T-helper 9 cell (primary cell): ENCODE measurements around the gene AQP12B.
"Not testable (repeated sequence)": the region's sequence is repeated elsewhere in the genome, so short reads cannot be mapped to it uniquely, and the experiment has no call there.

Experiments
- DNase-seq: peaks from one replicate; pipeline ENCODE4 v3.0.0-alpha.2; 2020

The AQP12B gene

GRCh38 chr2:240701091-240701735 lies 18.5 kb upstream of the AQP12B start:
- DNase-seq, result no peak

- DNase-seq, result not testable (repeated sequence)
These were observed 17.9 kb upstream of the AQP12B start for GRCh38 chr2:240700616-240701015.

DNA sequence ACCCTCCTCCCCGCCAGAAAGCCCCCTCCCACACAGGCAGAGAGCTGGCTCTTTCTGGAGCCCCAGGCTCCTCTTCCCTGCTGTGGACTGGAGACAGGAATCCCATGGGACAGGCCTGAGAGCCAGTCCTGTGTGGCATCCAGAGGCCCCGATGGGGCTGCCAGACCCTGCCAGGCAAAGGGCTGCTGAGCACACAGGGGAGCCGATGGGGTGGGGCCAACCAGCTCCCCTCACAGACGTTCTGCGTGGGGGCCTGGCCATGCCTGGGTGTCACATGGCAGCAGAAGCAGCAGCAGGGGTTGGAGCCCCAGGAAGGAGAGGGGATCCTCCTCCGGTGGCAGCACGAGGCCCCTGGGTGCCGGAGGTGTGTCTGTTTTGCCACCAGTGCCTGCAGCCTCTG lies 17.1 kb upstream of the AQP12B start:
- not testable (repeated sequence) for DNase-seq

DNA sequence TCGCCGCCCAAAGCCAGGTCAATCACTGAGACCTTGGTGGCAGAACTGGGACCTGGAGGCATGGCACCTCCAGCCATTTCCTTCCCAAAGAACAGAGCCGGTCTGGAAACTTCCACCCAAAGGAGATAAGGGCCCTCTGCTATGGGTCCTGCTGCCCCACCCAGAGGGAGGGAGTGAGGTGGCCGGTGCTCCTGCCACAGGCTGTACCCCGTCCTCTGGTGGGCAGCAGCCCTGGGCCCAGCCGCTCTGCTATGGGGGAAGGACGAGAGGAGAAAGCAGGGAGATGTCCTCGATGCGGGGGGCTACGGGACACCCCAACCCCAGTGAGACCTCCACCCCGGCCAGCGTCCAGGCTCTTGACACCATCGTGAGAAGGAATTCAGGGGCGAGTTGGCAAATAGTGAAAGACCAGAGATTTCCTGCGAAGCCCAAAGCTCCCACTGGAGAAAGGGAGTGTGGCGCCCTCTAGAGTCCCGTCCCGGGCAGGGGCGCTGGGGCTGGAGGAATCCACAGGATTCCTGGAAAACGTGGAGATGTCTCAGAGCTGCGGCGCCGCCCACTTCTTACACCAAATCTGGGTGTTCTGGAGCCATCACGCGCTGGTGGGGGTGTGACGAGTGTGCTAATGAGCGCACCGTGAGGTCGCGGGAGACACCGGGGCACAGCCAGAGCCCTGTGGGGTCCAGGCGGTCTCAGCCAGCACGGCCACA lies 16.3 kb upstream of the AQP12B start:
- DNase-seq, result not testable (repeated sequence)

- DNase-seq, result not testable (repeated sequence)
These were observed 13.8 kb upstream of the AQP12B start for GRCh38 chr2:240696469-240696868.

- not testable (repeated sequence) for DNase-seq
These were observed 12.9 kb upstream of the AQP12B start for GRCh38 chr2:240695593-240695992.

DNA sequence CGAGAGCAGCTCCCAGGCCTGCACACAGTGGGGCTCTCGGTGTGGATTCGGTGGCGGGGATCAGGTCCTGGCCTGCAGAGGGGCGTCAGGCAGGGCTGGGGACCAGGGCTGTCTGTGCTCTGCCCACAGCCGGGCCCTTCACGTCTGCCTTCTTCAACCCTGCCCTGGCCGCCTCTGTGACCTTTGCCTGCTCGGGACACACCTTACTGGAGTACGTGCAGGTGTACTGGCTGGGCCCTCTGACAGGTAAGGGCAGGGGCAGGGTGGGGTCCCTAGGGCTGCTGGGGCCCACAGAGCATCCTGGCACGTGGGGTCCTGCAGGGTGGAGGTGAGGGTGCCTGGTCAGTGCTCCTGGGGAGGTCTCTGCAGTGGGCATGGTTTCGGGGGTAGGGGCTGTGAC lies 11.6 kb upstream of the AQP12B start:
- not testable (repeated sequence) for DNase-seq

GRCh38 chr2:240692583-240693561 lies 10.2 kb upstream of the AQP12B start:
- DNase-seq, result not testable (repeated sequence)

GRCh38 chr2:240691631-240692420 lies 9.1 kb upstream of the AQP12B start, which contains the start of gene AQP12A:
TSS of gene AQP12A (plus strand) at chr2:240691866. CDS start at chr2:240691914, 48 bp downstream.
- DNase-seq, result not testable (repeated sequence)

DNA sequence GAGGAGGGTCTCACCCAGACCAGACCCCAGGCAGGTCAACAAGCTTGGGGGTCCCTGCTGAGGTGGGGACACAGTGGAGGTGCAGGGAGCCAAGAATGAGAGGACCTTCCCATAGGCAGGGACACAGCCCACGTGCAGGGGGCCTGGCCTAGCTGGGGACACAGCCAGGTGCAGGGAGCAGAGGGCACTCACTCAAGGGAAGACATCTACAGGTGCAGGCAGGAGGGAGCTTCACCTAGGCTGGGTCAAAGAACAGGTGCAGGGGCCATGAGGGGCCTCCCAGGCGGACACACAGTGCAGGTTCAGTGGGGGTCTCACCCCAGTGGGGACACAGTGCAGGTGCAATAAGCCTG lies 8.4 kb upstream of the AQP12B start:
- not testable (repeated sequence) for DNase-seq

DNA sequence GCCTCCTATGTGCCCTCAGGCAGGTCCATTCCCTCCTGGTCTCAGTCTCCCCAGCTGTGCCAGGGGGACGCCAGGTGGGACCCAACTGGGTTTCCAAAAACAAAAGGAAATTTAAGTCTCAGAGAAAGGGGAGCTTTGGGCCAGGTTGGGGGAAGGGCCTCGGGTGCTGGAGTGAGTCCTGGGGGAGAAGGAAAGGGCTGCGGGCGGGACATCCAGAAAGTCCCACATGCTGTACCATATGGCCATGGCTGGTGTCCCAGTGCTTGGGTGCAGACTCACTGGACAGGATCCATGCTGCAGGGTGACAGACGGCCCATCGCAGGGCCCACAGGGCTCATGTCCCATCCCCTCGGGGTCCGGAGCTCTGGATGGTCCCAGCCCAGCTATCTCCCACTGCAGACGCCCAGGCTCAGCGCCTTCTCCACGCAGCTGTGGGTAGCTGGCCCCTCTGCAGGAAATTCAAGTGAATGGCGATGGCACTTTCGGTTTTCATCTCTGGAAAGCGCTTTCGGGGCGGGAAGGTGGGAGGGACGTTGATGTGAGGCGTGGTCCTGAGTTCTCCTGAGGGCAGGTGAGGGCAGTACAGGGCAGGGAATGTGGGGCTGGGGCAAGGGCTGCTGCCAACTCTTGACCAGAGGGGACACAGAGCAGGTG lies 7.9 kb upstream of the AQP12B start:
- not testable (repeated sequence) for DNase-seq

DNA sequence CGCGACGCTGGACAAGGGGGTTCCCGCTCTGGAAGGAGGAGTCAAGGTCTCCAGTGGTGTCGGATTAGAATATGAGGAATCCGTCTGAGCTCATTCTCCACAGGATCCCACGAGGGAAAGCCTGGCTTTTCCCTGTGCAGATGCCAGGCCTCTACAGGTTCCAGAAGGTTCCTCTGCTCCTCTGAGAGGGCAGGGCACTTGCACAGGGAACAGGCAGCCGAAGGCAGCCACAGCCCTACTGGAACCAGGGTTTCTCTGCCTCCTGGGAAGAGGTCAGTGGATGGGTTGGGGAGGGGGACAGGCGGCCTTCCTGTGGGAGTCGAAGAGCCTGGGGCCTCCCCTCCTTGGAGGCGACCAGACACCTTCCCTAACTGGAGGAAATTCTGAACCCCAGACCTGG lies 7.3 kb upstream of the AQP12B start:
- DNase-seq, result no peak

DNA sequence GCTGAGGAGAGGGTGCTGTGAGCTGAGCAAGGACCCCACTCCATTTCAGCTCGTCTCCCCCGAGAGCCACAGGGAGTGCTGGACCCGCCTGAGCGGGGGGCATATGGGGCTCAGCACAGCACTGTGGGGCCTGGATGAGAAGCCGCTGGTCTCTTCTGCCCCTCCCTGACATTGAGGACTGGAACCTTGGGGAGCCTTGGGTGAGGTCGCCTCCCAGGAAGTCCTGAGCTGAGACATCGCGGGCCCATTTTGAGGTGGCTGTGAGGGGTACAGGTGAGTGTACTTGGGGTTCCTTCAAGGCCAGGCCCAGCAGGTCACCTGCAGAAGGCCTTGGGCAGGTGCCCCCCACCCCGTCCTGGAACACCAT lies 5.9 kb upstream of the AQP12B start:
- DNase-seq, result no peak

GRCh38 chr2:240687741-240688552 lies 5.3 kb upstream of the AQP12B start:
- DNase-seq, result no peak

GRCh38 chr2:240687045-240687740 lies 4.5 kb upstream of the AQP12B start:
- no peak for DNase-seq

GRCh38 chr2:240686460-240686859 lies 3.8 kb upstream of the AQP12B start:
- no peak for DNase-seq

GRCh38 chr2:240685771-240686371 lies 3.2 kb upstream of the AQP12B start:
- DNase-seq, result no peak

GRCh38 chr2:240683980-240684728 lies 1.5 kb upstream of the AQP12B start:
- not testable (repeated sequence) for DNase-seq
